Colonic mucosa (tissue), 4 donors: ENCODE data around the gene TRIML1. TPM values are rescaled to one million over a fixed set of nuclear protein-coding genes. Genes with fewer than 3 reads are reported as not detected.

Experiments
- DNase-seq: peaks from one replicate; pipeline ENCODE4 v3.0.0-alpha.2; 2020
- H3K27ac ChIP-seq: fragments of 200-600 bp; one replicate; pipeline ENCODE4 v1.8.0; 2021
- H3K27me3 ChIP-seq: fragments of 200-600 bp; one replicate; pipeline ENCODE4 v1.8.0; 2021
- H3K36me3 ChIP-seq: fragments of 200-600 bp; one replicate; pipeline ENCODE4 v1.8.0; 2021
- H3K4me1 ChIP-seq: fragments of 200-600 bp; one replicate; pipeline ENCODE4 v1.8.0; 2021; ENCODE audit warnings: mild to moderate bottlenecking
- H3K4me3 ChIP-seq: fragments of 200-600 bp; one replicate; pipeline ENCODE4 v1.8.0; 2021
- H3K9ac ChIP-seq, 2 donors: one replicate each; pipeline ENCODE4 v1.7.0; 2013; ENCODE audit warnings: control low read depth in 2 of 2, low read depth in 2 of 2, low read length in 2 of 2
- H3K9me3 ChIP-seq: fragments of 200-600 bp; one replicate; pipeline ENCODE4 v1.8.0; 2021
- CTCF ChIP-seq: fragments of 200-600 bp; IDR thresholded peaks from one replicate; pipeline ENCODE4 v1.8.0; 2022; ENCODE audit warnings: antibody characterized with exemption, mild to moderate bottlenecking
- intact Hi-C: fragments of 100-400 bp; cut with DNase I; formaldehyde crosslinking; loops from one replicate; pipeline ENCODE4 v1.14.1; 2022
- total RNA-seq, 2 donors: library from RNA; stranded (reverse); fragmentation: NEBNext Ultra II Directional in 1 of 2; extraction: Animal tissue kit (Norgen Biotek cat#: 25700) in 1 of 2; gene quantifications; one replicate each; pipeline ENCODE4 v1.2.1, GENCODE V29; 2021
- donor health status: healthy.
- donor health status: DM: no; HTN: no; CAD: no.
- donor health status: DM: no; HTN: no; CAD: no.

The TRIML1 gene
- total RNA-seq, 2 donors from 2014 or later, result not detected

GRCh38 chr4:188121530-188121929 is 17.7 kb upstream of the TRIML1 start:
- DNase-seq, result no peak
- Histone ChIP-seq H3K4me3 (no peak overlapping the region), H3K4me1 (no peaks in the 10 kb centered on the region), H3K9me3 (no peaks in the 10 kb centered on the region), H3K9ac (no peak overlapping the region), H3K27me3 (no peaks in the 10 kb centered on the region), H3K36me3 (no peaks in the 10 kb centered on the region), H3K27ac (no peak overlapping the region)
- no peak for TF ChIP-seq CTCF
- intact Hi-C loops, result no loop called here

- H3K4me3 ChIP-seq, result no peak overlapping the region
- intact Hi-C loops, result no loop called here
- TF ChIP-seq CTCF, result no peak
- no peak overlapping the region for H3K27ac ChIP-seq
- no peaks in the 10 kb centered on the region for H3K4me1 ChIP-seq
- no peaks in the 10 kb centered on the region for H3K9me3 ChIP-seq
- H3K36me3 ChIP-seq, result no peaks in the 10 kb centered on the region
- no peak for DNase-seq
- no peaks in the 10 kb centered on the region for H3K27me3 ChIP-seq
- no peak overlapping the region for H3K9ac ChIP-seq
Measured at GRCh38 chr4:188127214-188127874, 11.9 kb upstream of the TRIML1 start.

- intact Hi-C loops, result no loop called here
- no peak overlapping the region for H3K9ac ChIP-seq
- no peaks in the 10 kb centered on the region for H3K36me3 ChIP-seq
- no peaks in the 10 kb centered on the region for H3K4me1 ChIP-seq
- DNase-seq, result no peak
- H3K27me3 ChIP-seq, result no peaks in the 10 kb centered on the region
- H3K27ac ChIP-seq, result no peak overlapping the region
- H3K4me3 ChIP-seq, result no peak overlapping the region
- no peaks in the 10 kb centered on the region for H3K9me3 ChIP-seq
- no peak for TF ChIP-seq CTCF
Measured at GRCh38 chr4:188130355-188130754, 8.9 kb upstream of the TRIML1 start.

GRCh38 chr4:188132232-188132631 is 7.0 kb upstream of the TRIML1 start:
- no peak for TF ChIP-seq CTCF
- intact Hi-C loops, result no loop called here
- H3K4me1 ChIP-seq, result no peaks in the 10 kb centered on the region
- no peaks in the 10 kb centered on the region for H3K27me3 ChIP-seq
- H3K9me3 ChIP-seq, result no peaks in the 10 kb centered on the region
- no peak overlapping the region for H3K27ac ChIP-seq
- no peak for DNase-seq
- H3K36me3 ChIP-seq, result no peaks in the 10 kb centered on the region
- no peak overlapping the region for H3K4me3 ChIP-seq
- no peak overlapping the region for H3K9ac ChIP-seq

GRCh38 chr4:188138227-188138626 is 1.0 kb upstream of the TRIML1 start:
- H3K4me1 ChIP-seq, result no peaks in the 10 kb centered on the region
- H3K9ac ChIP-seq, result no peak overlapping the region
- H3K27ac ChIP-seq, result no peak overlapping the region
- H3K4me3 ChIP-seq, result no peak overlapping the region
- no peaks in the 10 kb centered on the region for H3K36me3 ChIP-seq
- no peak for DNase-seq
- intact Hi-C loops, result no loop called here
- no peaks in the 10 kb centered on the region for H3K9me3 ChIP-seq
- H3K27me3 ChIP-seq, result no peaks in the 10 kb centered on the region
- TF ChIP-seq CTCF, result no peak
